Activated CD4-positive, CD25-positive, alpha-beta regulatory T cell treated with anti-CD3 and anti-CD28 coated beads, Interleukin-2, amount 50 U/mL, for 16 hours (primary cell): ENCODE measurements around the gene ERBB4.

Experiments
- DNase-seq: peaks from one replicate; pipeline ENCODE4 v3.0.0-alpha.2; 2020; ENCODE audit warnings: low read depth, low spot score

Gene ERBB4

DNA sequence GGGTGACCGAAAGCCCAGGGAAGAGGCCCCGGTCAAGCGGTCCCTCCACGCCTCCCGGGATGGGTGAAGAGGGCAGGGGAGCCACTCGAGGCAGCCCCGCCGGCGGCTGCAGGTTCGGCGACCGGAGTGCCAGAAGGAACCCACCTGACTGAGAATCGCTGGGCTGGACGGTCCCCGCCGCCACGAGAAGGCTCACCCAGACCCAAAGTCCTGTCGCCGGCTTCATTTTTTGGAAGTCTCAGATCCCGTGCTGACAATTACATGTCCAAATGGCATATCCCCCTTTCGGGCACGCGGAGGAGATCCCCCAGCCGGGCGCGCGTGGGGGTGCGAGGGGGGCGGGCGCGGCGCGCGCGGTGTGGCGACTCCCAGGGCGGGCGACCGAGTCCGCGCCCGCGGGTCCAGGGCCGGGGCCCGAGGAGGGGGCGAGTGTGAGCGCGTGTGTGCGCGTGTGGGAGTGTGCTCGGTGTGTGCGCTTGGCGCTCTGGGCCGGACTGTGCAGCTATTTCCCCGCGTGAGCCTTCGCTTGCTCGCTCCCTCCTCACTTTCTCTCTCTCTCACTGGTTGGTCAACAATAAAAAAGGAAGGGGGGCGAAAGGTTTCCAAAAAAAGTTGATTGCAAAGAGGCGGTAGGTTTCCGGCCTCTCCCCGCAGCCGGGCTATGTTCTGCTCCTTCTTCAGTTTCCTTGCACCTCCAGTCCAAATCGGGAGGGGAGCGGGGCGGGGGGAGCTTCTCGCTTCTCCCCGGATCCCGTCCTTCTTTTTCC is at the start of gene ERBB4:
ERBB4 (minus strand) TSS at position 498 of the 767 bp plus-strand sequence; CDS start at position 226, 272 bp downstream.
- DNase-seq, result no peak

DNA sequence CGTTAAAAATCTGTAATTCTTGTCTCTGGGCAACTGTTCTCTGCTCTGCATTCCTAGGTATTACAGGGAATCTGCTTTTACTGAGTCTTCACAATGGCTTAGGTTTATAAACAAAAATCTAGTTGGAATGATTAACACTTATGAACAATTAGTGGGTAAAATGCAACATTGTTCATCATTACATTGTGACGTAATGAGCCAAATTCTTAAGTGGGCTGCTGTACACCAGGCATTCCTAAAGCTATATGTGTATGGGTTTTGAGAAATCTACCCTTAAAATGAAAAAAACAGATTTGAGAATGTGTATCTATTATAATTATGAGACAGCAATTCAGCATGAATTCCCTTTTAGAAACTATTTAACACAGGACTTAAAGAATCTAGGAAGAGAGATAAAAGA is 41.5 kb upstream of the ERBB4 start:
- no peak for DNase-seq

DNA sequence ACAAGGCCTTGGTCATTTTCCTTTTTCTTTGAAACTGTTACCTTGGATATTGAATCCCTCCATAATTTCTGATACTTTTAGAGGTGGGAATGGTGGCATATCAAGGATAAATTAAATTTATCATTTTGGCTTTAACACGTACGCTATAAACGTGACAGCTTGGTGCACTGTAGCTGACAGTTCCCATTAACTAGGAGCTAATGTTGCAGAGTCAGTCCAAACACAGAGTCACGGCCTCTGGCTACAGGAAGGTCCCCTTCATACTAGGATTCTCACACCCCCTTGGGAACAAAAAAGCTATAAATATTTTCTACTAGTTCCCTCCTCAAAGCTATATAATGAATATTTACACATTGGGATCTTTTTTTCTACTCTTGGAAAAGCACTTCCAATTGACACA is 17.7 kb upstream of the ERBB4 start:
- DNase-seq, result no peak

DNA sequence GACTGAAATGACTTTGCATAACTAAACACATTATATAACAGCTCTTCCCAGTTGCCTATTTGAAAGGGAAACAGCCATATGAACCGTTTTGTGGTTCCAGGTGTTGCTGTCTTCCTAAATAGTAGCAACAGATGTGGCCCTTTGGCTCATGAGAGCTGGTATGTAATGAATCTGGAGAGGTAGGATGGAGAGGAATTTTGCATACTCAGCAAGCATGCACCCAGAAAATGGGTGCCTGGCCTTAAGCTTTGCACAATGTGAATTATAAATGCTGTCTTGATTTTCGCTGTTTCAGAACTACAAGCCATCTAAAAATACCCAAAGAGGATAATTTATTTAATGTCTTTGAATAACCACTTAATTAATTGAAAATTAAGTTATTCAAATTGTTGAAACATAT is 15.6 kb upstream of the ERBB4 start:
- DNase-seq, result no peak

DNA sequence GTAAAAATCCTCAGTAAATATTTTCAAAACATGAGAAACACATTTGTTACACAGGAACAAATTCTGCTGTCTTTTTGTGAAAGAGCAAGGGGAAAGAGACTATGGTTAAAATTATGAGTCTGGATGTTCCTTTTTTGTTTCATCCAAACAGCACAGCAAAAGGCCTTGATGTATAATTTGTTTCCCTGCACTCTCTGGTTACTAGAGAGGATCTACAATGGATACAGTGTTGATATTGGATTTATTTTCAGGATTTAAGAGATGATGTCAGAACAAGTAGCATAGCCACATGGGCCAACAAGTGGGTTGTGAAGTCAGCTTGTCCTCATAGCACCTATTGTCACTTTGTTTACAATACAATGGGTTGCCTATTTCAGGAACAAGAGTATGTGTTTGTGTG is 11.3 kb upstream of the ERBB4 start:
- no peak for DNase-seq

DNA sequence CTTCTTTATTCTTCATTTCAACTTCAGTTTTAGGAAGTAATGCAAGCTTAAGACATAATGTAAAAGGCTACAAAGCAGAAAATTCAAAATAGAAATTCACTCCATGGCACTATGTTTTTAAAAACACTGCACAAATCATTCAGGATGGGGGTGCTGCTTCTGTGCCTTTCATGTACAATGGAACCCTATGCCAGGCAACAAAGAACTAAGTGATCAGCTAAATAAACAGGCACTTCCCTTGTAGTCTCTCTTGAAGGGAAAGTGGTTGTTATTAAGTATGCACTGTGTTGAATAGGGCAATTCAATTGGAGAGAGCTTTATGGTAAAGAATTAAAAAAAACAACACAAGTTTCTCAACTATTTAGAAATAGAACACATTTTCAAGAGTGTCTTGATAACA is 10.9 kb upstream of the ERBB4 start:
- no peak for DNase-seq

DNA sequence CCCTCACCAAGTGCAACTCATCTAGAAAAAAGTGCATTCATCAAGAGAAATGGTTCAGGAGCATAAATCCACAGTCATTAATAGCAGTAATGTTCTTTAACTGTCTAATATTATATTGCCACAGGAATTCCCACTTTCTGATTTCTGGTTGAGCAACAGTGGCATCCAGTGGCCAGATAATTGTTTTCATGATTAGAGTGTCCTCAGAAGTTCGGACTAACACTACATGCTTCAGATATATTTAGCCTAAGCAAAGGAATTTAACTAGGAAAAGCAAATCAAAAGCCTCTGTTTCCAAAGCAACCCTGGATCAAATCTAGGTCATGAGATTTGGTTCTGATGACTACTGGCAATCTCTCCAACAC is 9.8 kb upstream of the ERBB4 start:
- DNase-seq, result no peak

DNA sequence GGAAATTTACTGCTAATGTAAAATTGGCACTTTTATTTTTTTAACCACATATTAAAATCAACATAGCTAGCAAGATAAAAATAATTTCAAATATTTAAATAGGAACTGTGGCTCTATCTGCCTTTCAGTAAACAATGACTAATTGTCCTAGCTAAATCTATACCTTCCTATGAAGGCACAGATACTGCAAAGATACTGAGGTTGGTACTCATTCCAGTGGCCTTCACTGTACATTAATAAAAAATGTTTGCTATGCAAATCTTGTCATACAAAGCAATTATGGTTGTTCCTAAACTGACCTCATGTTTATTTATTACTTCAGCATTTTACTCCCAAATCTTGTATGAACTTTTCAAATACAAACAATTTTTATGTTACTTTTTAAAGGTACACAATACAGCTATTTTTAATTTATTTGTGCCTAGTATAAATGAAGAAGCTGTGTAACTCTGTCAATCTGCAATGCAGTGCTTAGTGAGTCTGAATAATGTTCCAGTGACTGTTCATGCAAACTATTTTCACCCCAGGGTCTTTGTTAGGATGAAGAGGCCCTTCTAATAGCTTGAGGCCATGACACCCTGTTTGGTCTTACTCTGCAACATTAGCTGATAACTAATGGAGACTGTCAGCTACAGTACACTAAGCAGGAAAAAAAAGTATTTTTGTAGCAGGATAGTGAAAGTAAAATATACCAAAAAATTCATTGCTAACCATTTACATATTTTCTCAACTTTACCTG is 9.3 kb upstream of the ERBB4 start:
- no peak for DNase-seq

DNA sequence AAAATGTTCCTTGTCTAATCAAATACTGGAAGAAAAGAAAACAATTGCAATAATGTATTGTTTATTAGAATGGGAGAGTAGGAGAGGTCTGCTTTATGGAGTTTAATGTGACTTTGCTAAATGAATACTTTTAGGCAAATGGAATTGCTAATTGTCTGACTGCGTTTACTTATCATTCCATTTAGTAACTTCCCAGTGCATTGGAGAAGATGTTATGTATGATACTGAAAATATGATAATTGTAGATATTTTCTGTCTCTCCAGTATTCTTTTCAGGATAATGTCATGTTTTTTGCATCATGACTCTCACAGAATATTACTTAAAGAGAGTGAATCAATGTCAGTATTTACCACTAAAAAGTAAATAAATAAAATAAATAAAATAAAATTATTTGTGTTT is 8.1 kb upstream of the ERBB4 start:
- no peak for DNase-seq

DNA sequence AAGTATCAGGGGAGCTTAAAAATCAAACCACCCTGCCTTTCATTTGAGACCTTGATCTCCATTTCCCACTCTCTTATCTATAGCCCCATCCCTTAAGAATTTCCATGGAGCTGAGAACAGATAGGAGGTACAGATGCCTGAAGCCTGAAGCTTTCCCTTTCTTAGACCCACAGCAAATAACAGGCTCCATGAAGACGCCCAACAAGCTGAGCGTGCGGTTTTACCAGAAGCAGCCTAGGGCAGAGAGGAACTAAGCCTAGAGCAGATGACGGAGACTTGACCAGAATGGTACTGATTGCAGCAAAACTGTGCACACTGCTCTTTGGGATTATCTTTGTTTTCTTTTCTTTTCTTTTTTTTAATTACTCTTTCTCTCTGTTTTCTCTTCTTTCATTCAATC is 1.7 kb upstream of the ERBB4 start:
- no peak for DNase-seq

DNA sequence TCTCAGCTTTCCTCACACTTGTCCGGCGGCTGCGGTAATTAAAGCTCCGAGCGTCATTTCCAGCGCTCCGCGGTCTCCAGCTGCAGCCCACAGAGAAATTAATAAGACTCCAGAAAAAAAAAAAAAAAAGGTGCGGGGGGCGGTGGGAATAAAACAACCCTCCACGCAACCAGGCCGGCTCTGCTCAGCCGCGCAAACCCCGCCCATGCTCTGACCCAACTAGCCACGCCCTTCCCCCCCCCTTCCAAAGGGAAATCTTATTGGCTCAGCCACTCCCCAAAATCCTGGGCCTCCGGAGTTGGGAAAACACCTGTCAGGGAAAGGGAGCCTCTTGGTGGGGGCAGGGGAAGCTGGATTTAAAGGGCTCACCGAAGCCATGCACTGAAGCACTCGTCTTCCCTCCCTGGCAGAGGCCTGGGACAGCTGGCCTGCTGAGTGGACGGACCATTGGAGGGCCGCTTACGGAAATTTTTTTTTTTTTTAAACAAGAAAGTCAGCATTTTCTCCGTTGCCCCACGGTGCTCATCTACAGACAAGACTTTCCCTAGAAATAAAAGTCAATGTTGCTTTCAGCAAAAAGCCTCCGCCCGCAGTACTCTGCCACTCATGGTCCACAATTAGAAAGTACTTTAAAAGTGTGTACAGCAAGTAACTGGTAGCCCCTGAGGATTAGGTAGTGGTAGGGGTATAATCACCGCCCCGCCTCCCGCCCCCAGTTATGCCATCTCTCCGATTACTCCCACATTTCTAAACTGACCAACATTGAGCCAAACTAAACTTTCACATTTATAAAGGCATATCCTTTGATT is 674 bp upstream of the ERBB4 start:
- DNase-seq, result no peak

DNA sequence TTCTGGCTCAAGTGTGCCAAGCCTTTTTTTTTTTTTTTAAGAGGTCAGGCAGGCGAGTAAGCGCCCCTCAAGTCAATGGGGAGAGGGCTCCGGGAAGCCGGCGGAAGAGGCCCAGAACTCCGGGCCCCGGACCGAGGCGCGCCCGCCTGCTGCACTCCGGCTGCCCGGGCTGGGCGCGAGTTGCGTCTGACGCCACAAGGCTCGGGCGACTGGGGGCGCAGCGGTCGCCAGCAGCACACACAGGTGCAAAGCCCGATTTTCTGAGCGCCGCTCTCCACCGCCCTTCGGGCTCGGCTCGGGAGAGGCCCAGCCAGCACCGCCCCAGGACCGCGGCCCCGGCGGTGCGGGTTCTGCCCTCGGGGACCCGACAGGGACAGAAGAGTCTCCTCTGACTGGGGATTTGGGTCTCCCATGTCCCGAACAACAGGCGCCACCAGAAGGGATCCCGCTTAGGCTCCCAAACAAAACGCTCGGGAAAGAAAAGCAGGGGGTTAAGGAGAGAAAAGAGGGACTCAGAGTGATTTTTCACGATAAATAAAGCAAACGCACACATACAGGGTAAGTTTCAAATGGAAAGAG is 787 bp downstream of the ERBB4 start:
- no peak for DNase-seq

DNA sequence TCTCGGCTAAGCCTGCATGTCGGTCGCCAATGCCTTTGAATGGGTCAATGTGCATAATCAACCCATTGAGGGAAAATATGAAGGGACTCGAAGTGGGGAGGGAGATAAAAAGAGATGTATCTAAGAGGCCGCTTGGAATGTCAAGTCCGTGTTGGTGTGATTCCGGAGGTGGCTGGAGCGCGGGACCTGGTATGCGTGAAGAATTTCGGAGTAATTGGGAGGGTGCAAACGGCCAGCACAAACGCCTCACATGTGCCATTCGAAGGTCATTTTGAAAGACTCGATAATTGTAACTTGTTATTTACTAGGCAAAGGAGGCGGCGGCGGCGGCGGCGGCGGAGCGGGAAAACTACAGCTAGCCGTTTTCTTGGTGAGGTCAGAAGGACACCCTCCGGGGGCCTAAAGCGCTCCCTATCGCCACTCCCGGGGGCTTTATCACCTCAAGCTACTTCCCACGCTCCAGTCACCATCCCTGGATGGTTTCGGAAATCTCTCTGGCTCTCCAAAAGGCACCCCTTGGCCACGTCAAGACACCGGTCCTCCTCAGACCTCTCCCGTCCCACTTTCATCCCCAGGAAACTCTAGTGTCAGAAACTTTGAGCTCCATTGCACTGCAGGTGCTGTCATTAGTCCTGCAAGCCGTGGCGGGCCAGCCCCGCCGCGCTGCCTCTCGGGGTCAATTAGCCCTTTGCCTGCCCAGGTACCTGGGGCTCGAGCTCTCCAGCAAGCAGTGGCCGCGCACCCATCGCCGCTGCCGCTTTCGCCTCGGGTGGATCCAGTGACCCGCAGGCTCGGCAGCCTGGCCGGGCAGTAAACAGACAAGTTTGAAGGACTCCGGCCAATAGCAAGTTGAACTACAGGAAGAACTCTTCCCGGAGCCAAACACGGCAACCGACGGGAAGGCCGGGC is 1.5 kb downstream of the ERBB4 start:
- DNase-seq, result no peak

DNA sequence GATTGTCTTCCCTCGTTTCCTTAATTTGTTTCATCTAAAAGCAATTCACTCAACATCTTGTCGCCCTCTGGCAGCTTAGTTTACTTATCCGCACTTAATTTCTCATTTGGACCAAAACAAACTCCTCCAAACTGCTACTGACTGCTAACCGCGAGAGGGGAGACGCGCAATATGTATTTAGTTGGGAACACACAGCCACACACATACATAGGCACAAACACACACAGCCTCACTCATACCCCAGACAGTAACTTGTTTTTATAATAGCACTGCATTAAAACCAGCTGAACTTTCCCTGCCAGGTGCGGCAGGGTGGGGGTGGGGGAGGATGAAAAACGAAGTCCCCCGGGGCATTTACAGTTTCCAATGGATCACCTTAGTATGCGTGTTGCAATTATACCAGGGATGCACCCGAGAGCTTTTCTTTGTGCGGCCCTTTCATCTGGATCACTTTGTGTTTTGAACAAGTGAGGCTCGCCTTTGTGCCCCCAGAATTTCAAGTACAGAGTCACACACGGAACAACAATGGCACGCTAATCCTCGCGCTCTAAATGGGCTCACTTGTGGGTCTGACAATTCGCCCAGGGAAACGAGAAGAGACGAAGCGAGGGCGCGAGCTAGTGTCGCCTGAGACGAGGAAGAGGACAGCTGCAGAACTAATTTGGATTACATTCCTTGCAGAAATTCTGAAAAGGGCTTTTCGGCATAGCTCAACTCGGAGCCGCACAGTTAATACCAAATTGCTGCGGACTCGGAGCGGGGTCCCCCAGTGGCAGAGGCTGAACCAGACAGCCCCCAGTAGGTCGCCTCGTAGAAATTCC is 2.4 kb downstream of the ERBB4 start:
- DNase-seq, result no peak

DNA sequence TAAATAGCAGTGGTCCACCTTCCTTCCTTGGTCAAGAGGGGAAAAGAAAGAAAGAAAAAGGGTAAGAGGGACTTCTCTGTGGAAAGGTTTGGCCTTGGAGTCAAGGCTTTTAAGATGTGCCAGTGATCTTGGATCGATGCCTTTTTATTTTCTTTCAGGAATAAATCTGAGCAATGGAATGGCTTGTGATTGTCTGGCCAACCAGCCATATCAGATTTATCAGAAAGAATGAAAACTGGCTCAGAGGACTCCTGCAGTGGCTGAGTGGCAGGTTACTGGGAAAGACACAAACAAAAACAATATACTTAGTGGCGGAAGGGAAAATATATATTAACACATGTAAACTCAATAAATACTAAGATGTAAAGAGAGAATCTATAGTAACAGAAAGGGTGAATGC is 4.3 kb downstream of the ERBB4 start:
- DNase-seq, result no peak

DNA sequence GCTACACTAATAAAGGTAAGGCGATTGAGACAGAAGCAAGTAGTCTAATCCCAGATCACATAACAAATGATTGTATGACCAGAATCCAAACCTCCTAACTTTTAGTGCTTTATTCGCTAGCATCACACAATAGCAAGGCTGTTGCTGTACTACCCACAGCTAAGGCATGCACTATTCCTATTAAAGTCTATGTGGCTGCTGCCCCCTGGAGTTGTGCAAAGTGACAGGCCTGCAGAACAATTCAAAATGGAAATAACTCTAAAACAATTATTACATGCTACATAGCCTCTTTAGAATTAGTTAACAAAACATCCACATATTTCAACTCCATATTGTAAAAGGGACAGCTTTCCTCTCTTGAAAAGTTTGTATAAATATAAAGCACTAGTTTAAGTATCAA is 6.0 kb downstream of the ERBB4 start:
- DNase-seq, result no peak

DNA sequence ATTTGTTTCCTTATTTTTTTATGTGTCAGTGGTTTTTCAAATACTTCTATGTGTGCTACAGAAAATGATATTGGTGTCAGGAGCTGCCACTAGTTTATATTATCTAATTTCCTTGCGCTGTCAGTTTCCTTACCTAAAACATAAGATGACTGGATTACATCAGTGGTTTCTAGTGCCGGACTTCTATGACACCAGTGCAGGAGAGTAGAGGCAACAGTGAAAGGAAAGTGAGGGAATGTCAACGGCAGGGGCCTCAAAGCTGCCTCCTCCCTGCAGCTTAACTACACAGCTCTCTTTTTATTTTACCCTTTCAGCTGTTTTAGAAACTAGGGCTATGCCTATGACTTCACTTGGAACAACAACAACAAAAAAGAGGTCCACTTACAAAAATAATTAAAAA is 6.5 kb downstream of the ERBB4 start:
- no peak for DNase-seq

DNA sequence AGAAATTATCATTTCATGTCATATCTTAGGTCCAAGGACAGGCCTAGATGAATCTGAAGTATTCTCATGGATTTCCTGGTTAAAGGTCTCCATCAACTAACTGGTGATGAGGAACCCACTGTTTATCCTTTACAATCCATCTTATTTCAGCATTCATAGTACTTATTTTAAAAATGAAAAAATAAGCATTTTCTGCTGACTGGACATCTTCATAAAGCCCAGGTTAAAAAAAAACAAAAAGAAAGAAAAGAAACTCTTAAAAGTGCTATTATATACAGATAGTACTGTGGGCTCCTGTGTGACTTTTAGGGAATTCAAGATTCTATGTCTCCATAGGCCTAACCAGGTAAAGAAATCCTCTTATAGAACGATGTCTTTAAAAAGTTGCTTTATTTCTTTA is 7.1 kb downstream of the ERBB4 start:
- no peak for DNase-seq

DNA sequence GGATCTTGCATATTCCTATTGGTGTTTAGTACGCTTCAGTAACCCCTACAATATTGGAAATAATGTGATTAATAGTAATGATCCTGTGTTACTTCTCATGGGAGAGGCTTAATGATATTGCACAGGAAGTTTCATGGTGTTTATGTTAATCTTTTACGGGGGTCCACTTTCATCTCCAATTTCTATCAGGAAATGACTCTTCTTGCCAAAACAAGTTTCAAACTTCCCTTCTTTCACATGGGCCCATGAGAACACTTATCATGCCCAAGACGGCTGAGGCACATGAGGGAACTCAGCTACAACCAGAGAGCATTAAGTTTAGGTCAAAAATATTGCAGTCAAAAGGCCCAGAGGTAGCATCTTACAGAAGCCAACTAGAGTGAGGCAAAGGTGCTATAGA is 7.6 kb downstream of the ERBB4 start:
- no peak for DNase-seq

DNA sequence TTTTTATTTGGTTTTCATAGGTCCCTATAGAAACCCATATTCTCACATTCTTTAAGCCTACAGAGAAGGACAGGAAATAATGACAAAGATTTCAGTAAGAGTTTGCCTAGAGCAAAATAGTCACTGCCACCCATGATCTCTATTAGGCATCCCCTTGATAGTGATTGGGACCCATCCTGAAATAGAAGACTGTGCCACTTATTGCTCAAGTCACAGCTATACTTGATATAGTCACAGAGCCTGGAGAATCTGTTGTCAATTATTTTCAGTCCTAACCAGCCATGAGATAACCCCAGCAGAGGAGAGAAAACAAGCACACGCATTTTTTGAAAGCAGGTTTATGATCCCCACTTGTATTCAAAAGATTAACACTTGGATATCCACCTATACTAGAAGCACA is 8.2 kb downstream of the ERBB4 start:
- DNase-seq, result no peak
